Measurements from ENCODE around the gene RDH11.

RDH11 gene

GRCh38 chr14:67698179-67698578 lies 2.6 kb upstream of the RDH11 start (continued):
- TF ChIP-seq HOXA7 (CRISPR knock-in tag; IDR thresholded peaks at IDR 0.05; ENCODE audit: borderline replicate concordance): no peak

- CTCF ChIA-PET: interaction anchor here (0.8 kb wide), 1 partner anchor 78 kb away, joined by 4 read pairs; the partner anchor contains the start of gene ARG2
- Histone ChIP-seq H3K9me3 (ENCODE audit: control insufficient read depth, insufficient read depth, low read depth, low read length) (no peaks in the 10 kb centered on the region), H3K4me3 (ENCODE audit: low read depth, low read length) (no peak overlapping the region), H3K36me3 (ENCODE audit: control insufficient read depth in 2 of 2, insufficient read depth in 1 of 2, low read length in 2 of 2) (peaks cover 4 to 16% of the 10 kb centered on the region in 2 experiments), H3K4me1 (ENCODE audit: control insufficient read depth, insufficient read depth, low read length) (peaks cover 5% of the 10 kb centered on the region; the same call in 1 of the 2 replicates), H3K27ac (ENCODE audit: extremely low read depth, low read depth, low read length) (no peak overlapping the region)
- TF ChIP-seq ZNF239 (tag by site-specific recombination; IDR thresholded peaks at IDR 0.05): no peak
- 0 out of 2 replicates have a peak, but pooled peaks have one; percentile 20 for TF ChIP-seq PRDM1 (tag by site-specific recombination; IDR thresholded peaks at IDR 0.05)
- POLR2A ChIA-PET: no interaction called here
These were observed 1.4 kb upstream of the RDH11 start for GRCh38 chr14:67697006-67697405.

GRCh38 chr14:67694791-67695393 lies 672 bp downstream of the RDH11 start:
- peak overlapping the region; percentile 89 for H3K4me3 ChIP-seq (ENCODE audit: low read depth, low read length)
- peaks cover 5% of the 10 kb centered on the region; the same call in 1 of the 2 replicates for H3K4me1 ChIP-seq (ENCODE audit: control insufficient read depth, insufficient read depth, low read length)
- no peaks in the 10 kb centered on the region for H3K9me3 ChIP-seq (ENCODE audit: control insufficient read depth, insufficient read depth, low read depth, low read length)
- peaks cover 23 to 37% of the 10 kb centered on the region in 2 experiments for H3K36me3 ChIP-seq (ENCODE audit: control insufficient read depth in 2 of 2, insufficient read depth in 1 of 2, low read length in 2 of 2)
- CTCF ChIA-PET: interaction anchor here (0.7 to 3.9 kb wide), 7 partner anchors 8 to 268 kb away, joined by 3 to 25 read pairs (median 4); no protein-coding TSS in a partner anchor
- POLR2A ChIA-PET: interaction anchor here (1.0 to 2.4 kb wide), 13 partner anchors 9 to 335 kb away, joined by 3 to 15 read pairs (median 8); partner anchors contain the start of genes ARG2, ATP6V1D, EIF2S1 and PIGH
- peak overlapping the region; percentile 64 for H3K27ac ChIP-seq (ENCODE audit: extremely low read depth, low read depth, low read length)
- TF ChIP-seq EGR2 (tag by site-specific recombination; IDR thresholded peaks at IDR 0.05; ENCODE audit: low read depth) (peak; percentile 39), AEBP2 (tag by site-specific recombination; IDR thresholded peaks at IDR 0.05; ENCODE audit: borderline replicate concordance) (no peak), ZNF529 (tag by site-specific recombination; IDR thresholded peaks at IDR 0.05; ENCODE audit: insufficient replicate concordance) (no peak), ZNF324 (tag by site-specific recombination; IDR thresholded peaks at IDR 0.05) (no peak), ZNF341 (tag by site-specific recombination; IDR thresholded peaks at IDR 0.05; ENCODE audit: low read depth) (peak; percentile 59), ZNF76 (tag by site-specific recombination; IDR thresholded peaks at IDR 0.05; ENCODE audit: borderline replicate concordance, low read depth) (no peak), GLIS2 (tag by site-specific recombination; IDR thresholded peaks at IDR 0.05) (no peak), ZNF555 (tag by site-specific recombination; conservative IDR thresholded peaks at IDR 0.05) (no peak), ZNF404 (tag by site-specific recombination; IDR thresholded peaks at IDR 0.05) (no peak), ZBTB20 (tag by site-specific recombination; IDR thresholded peaks at IDR 0.05) (no peak; the same call in none of the 2 replicates), ZBTB44 (tag by site-specific recombination; IDR thresholded peaks at IDR 0.05) (no peak), ZNF248 (tag by site-specific recombination; IDR thresholded peaks at IDR 0.05) (no peak), HOXC10 (CRISPR knock-in tag; IDR thresholded peaks at IDR 0.05) (no peak), ZNF239 (tag by site-specific recombination; IDR thresholded peaks at IDR 0.05) (no peak), ZNF677 (tag by site-specific recombination; IDR thresholded peaks at IDR 0.05) (no peak), ZNF350 (tag by site-specific recombination; IDR thresholded peaks at IDR 0.05) (no peak), ZNF214 (tag by site-specific recombination; IDR thresholded peaks at IDR 0.05; ENCODE audit: borderline replicate concordance) (no peak), ZNF639 (tag by site-specific recombination; IDR thresholded peaks at IDR 0.05) (no peak), ZNF629 (tag by site-specific recombination; IDR thresholded peaks at IDR 0.05) (peak; percentile 49; the same call in 1 of the 2 replicates), BCL11B (tag by site-specific recombination; IDR thresholded peaks at IDR 0.05; ENCODE audit: low read depth) (0 out of 2 replicates have a peak, but pooled peaks have one; percentile 13), ZNF398 (tag by site-specific recombination; IDR thresholded peaks at IDR 0.05) (no peak), YY2 (tag by site-specific recombination; IDR thresholded peaks at IDR 0.05) (no peak), BCL6B (tag by site-specific recombination; IDR thresholded peaks at IDR 0.05) (no peak)

Data from HEK293 (cell line).